22Rv1 (cell line): ENCODE results near the gene ZBTB20.

ENCODE experiments used
- H3K27ac ChIP-seq: fragments of 450-650 bp; 2 replicates; pipeline ENCODE4 v1.5.1; 2017
- CTCF ChIP-seq: fragments of 450-650 bp; IDR thresholded peaks from 2 replicates; pipeline ENCODE4 v1.5.1; 2017; ENCODE audit warnings: mild to moderate bottlenecking
- ZFX ChIP-seq: fragments of 450-650 bp; IDR thresholded peaks from 2 replicates; pipeline ENCODE4 v1.6.1; 2017; ENCODE audit warnings: antibody characterized with exemption, borderline replicate concordance

ZBTB20 gene

GRCh38 chr3:114344492-114344891, 802.6 kb downstream of the ZBTB20 start:
- TF ChIP-seq CTCF (no peak), ZFX (no peak)
- no peak overlapping the region for H3K27ac ChIP-seq

- TF ChIP-seq ZFX (no peak), CTCF (no peak)
- no peak overlapping the region for H3K27ac ChIP-seq
These were observed 808.3 kb downstream of the ZBTB20 start for GRCh38 chr3:114338651-114339357.

DNA sequence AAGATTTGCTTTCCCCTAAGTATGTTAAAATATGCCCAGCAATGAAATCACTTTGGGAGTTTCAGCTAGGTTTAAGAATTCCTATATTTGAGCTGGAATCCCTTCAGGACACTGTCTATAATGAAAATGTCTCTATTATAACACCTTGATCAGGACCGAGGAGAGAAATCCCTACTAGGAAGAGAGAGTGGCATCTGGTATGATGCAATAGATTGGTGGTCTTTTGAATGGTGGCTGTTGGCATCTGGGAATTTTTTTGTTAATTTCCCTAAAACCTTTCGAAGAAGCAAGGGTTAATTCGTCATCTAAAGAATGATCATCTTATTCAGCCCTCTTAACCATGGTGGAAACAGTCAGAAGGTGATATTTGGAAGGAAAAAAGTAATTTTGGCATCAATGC, 810.2 kb downstream of the ZBTB20 start:
- no peak overlapping the region for H3K27ac ChIP-seq
- TF ChIP-seq ZFX (no peak), CTCF (no peak)

DNA sequence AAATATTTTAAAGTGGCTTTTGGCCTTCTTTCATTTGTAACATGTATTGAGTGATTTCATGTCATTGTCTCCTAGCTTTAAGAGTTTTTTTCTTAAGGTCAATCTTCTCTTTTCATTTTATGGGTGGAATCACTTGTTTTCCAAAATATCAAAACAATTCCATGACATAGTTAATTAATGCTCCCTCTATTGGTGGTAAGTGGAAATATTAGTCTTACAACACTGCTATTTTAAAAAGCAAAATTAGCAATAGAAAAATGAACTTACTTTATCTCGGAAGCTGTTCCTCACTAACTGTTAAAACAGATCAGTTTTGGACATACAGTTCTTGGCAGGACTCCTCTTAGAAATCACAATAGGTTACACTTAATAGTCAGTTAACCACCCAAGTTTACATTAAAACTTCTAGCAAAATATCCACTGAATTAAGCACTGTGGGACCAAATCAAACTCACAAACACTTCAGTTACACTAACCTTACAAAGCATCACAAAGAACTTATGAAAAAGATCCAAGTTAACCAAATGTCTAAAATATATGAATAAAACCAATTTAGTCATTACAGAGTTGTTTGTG, 810.9 kb downstream of the ZBTB20 start:
- TF ChIP-seq CTCF (peak; percentile 76), ZFX (no peak)
- no peak overlapping the region for H3K27ac ChIP-seq

- no peak overlapping the region for H3K27ac ChIP-seq
- no peak for TF ChIP-seq ZFX
- TF ChIP-seq CTCF, result no peak
These were observed 813.2 kb downstream of the ZBTB20 start for GRCh38 chr3:114333923-114334240.

DNA sequence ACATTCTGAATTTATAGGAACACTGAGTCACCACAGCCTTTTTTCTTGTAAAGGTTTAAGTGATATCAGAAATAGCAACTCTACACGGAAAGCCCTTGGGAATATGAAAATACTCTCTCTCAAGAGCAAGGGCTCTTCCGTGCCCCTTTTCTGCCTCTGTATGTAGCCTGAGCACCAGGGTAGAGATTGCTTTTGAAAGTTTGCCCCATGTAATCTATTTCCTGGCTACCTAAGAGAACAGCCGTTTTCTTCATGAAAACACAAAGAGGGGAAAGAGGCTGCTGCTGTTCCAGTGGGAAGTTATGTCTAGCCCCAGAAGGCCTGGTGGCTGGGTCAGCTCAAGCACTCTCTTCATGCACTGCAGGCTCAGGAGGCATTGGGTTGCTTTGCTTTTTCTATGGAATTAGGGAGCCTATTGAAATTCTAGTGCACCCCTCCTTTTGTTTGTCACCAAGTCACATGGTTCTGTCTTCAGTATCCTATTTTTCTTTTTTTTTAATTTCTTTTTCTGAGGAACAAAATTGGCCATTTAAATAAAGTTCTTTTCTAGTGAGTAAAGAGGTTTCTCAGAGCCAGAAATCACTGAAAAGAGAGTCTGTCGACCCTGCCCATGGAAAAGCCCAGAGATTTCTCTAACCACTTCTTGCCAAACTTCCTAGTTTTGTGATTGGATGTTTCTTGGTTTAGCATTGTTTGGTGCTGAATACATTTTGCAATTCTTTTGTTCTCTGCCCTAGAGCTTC, 813.7 kb downstream of the ZBTB20 start:
- H3K27ac ChIP-seq, result no peak overlapping the region
- TF ChIP-seq CTCF (no peak), ZFX (no peak)
